Measurements from ENCODE around the gene ADA. TPM values are rescaled to one million over a fixed set of nuclear protein-coding genes. Genes with fewer than 3 reads are reported as not detected.
"Not testable (repeated sequence)": the region's sequence is repeated elsewhere in the genome, so short reads cannot be mapped to it uniquely, and the experiment has no call there.

Gene ADA
- total RNA-seq, 1 experiment from 2014 or later = 13.0 TPM

DNA sequence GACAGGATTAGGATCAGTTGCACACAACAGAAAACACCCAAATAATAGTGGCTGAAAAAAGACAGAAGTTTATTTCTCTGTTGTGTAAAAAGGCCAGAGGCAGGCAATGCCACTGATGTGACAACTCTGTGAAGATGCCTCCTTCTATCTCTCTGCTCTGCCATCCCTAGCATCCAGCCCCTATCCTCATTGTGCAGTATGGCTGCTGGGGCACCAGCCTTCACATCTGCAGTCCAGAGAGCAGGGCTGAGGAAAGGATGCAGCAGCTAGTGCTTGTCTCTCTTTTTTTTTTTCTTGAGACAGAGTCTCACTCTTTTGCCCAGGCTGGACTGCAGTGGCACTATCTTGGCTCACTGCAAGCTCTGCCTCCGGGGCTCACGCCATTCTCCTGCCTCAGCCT lies 6.4 kb upstream of the ADA start:
- no peak overlapping the region for H3K27ac ChIP-seq (ENCODE audit: low read length)
- H3K9me3 ChIP-seq (ENCODE audit: low read length) = no peaks in the 10 kb centered on the region
- intact Hi-C loops (cut with micrococcal nuclease) = no loop called here
- no peaks in the 10 kb centered on the region for H3K9me2 ChIP-seq (replicated peaks; ENCODE audit: low read length)
- ATAC-seq (no peak), DNase-seq (no peak)
- H3K4me3 ChIP-seq (ENCODE audit: low read length) = no peak overlapping the region
- H3K79me2 ChIP-seq (ENCODE audit: low read length) = no peaks in the 10 kb centered on the region
- no peaks in the 10 kb centered on the region for H3F3A ChIP-seq (ENCODE audit: low read length, unreplicated experiment)
- H3K36me3 ChIP-seq (ENCODE audit: low read depth, low read length) = no peaks in the 10 kb centered on the region
- no peak for TF ChIP-seq EZH2phosphoT487 (IDR thresholded peaks at IDR 0.05; ENCODE audit: borderline replicate concordance, low read length)
- TF ChIP-seq EZH2 (IDR thresholded peaks at IDR 0.05; ENCODE audit: low read length, unreplicated experiment) = no peak
- no peak for TF ChIP-seq CTCF (conservative IDR thresholded peaks at IDR 0.05; ENCODE audit: low read depth, low read length)
- no peaks in the 10 kb centered on the region for H3K27me3 ChIP-seq (ENCODE audit: low read length)
- H3K4me1 ChIP-seq (ENCODE audit: insufficient read depth, low read length) = no peaks in the 10 kb centered on the region
- H3K9ac ChIP-seq (ENCODE audit: low read length) = no peak overlapping the region
- H3K4me2 ChIP-seq (ENCODE audit: low read length) = no peak overlapping the region
- no peaks in the 10 kb centered on the region for H4K20me1 ChIP-seq (ENCODE audit: low read length)
- no peak overlapping the region for H2AFZ ChIP-seq (ENCODE audit: low read length)
- ChIA-PET POLR2A (ENCODE audit: unreplicated experiment) (no interaction called here), CTCF (no interaction called here)
- no TSS peak for BruUV-seq (replicated peaks)

- Histone ChIP-seq H3F3A (ENCODE audit: low read length, unreplicated experiment) (no peaks in the 10 kb centered on the region), H3K27me3 (ENCODE audit: low read length) (no peaks in the 10 kb centered on the region), H3K4me2 (ENCODE audit: low read length) (no peak overlapping the region), H3K9me3 (ENCODE audit: low read length) (no peaks in the 10 kb centered on the region), H3K4me1 (ENCODE audit: insufficient read depth, low read length) (no peaks in the 10 kb centered on the region), H3K9ac (ENCODE audit: low read length) (no peak overlapping the region), H3K79me2 (ENCODE audit: low read length) (no peaks in the 10 kb centered on the region), H3K27ac (ENCODE audit: low read length) (no peak overlapping the region), H2AFZ (ENCODE audit: low read length) (no peak overlapping the region), H3K9me2 (replicated peaks; ENCODE audit: low read length) (no peaks in the 10 kb centered on the region), H3K36me3 (ENCODE audit: low read depth, low read length) (no peaks in the 10 kb centered on the region), H3K4me3 (ENCODE audit: low read length) (no peak overlapping the region), H4K20me1 (ENCODE audit: low read length) (no peaks in the 10 kb centered on the region)
- CTCF ChIA-PET = no interaction called here
- intact Hi-C loops (cut with micrococcal nuclease) = no loop called here
- no peak for ATAC-seq
- TF ChIP-seq EZH2 (IDR thresholded peaks at IDR 0.05; ENCODE audit: low read length, unreplicated experiment) = no peak
- TF ChIP-seq EZH2phosphoT487 (IDR thresholded peaks at IDR 0.05; ENCODE audit: borderline replicate concordance, low read length) = no peak
- TF ChIP-seq CTCF (conservative IDR thresholded peaks at IDR 0.05; ENCODE audit: low read depth, low read length) = no peak
- BruUV-seq (replicated peaks) = no TSS peak
- POLR2A ChIA-PET (ENCODE audit: unreplicated experiment) = no interaction called here
- DNase-seq = no peak
Observed at GRCh38 chr20:44656448-44656847, 4.9 kb upstream of the ADA start.

GRCh38 chr20:44654210-44654609 lies 2.7 kb upstream of the ADA start:
- H3K79me2 ChIP-seq (ENCODE audit: low read length); H3K9me3 ChIP-seq (ENCODE audit: low read length); CTCF ChIA-PET; H3K27me3 ChIP-seq (ENCODE audit: low read length); BruUV-seq (replicated peaks); H4K20me1 ChIP-seq (ENCODE audit: low read length); H3K4me2 ChIP-seq (ENCODE audit: low read length); POLR2A ChIA-PET (ENCODE audit: unreplicated experiment); H3K4me1 ChIP-seq (ENCODE audit: insufficient read depth, low read length); H3K4me3 ChIP-seq (ENCODE audit: low read length); H3K27ac ChIP-seq (ENCODE audit: low read length); DNase-seq; H3F3A ChIP-seq (ENCODE audit: low read length, unreplicated experiment); H3K9ac ChIP-seq (ENCODE audit: low read length); ATAC-seq; intact Hi-C loops (cut with micrococcal nuclease); H3K9me2 ChIP-seq (replicated peaks; ENCODE audit: low read length); H2AFZ ChIP-seq (ENCODE audit: low read length); H3K36me3 ChIP-seq (ENCODE audit: low read depth, low read length): not testable (repeated sequence)
